ENCODE results near the gene AGBL5.
"Not testable (repeated sequence)": the region's sequence is repeated elsewhere in the genome, so short reads cannot be mapped to it uniquely, and the experiment has no call there.

AGBL5 gene

DNA sequence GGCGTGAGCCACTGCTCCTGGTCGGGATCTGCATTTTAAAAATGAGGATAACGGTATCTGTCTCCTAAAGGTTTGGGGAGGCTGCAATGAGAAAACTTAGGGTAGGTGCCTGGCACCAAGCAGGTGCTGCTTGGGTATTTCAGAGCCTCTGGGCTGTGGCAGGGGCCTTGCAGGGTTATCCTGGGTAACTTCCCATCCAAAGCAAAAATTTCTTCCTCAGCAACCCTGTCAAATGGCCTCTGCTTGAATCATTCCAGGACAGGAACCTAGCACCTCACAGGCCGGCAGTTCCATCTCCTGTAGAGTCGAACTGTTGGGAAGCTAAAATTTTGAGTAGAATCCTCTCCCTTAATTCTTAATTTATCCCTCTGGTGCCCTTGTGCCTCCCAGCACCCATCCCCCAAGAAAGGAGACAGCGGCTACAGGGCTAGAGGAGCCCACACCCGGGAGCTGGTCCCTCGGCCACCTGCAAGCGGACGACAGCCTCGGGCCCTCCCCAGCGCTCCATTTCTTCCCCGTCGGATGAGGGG lies 66.6 kb downstream of the AGBL5 start:
- no peak for DNase-seq (ENCODE audit: low read depth in 4 of 4, low spot score in 1 of 4)

- peak in 1 of 4 experiments; percentile 7 for DNase-seq (ENCODE audit: low read depth in 4 of 4, low spot score in 1 of 4)
These were observed 67.3 kb downstream of the AGBL5 start, which contains the start of gene CGREF1 for GRCh38 chr2:27118525-27119329. Gene CGREF1, minus strand, starts transcription at chr2:27119128. Its CDS starts 14,762 bp downstream, at chr2:27104366.

DNA sequence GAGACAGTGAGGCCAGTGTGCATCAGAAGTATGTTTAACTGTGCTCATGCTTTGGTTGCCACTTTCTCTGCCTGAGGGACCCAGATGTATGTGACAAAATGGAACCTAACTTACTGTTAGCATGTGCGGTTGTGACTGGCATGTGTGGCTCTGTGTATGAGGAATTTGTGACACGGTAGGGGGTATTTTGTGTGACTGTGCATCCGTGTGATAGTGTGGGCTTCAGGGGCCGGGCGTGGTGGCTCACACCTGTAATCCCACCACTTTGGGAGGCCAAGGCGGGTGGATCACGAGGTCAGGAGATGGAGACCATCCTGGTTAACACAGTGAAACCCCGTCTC lies 67.8 kb downstream of the AGBL5 start:
- DNase-seq (ENCODE audit: low read depth in 4 of 4, low spot score in 1 of 4) = not testable (repeated sequence)
